ENCODE measurements around the gene SCAMP5. TPM values are rescaled to one million over a fixed set of nuclear protein-coding genes. Genes with fewer than 3 reads are reported as not detected.

Gene SCAMP5
- total RNA-seq, 2 experiments from 2014 or later, result 0.65 to 1.1 TPM

GRCh38 chr15:75051711-75052110 lies 56.3 kb downstream of the SCAMP5 start:
- Mint-ChIP-seq H3K27ac (no peak overlapping the region), H3K4me1 (ENCODE audit: low read depth) (peaks cover 8% of the 10 kb centered on the region), H3K36me3 (ENCODE audit: low read depth) (peaks cover 5% of the 10 kb centered on the region), H3K4me3 (no peak overlapping the region), H3K27me3 (no peaks in the 10 kb centered on the region), H3K9me3 (no peaks in the 10 kb centered on the region)
- intact Hi-C loops (cut with micrococcal nuclease), result no loop called here
- TF ChIP-seq, protein P1, sequence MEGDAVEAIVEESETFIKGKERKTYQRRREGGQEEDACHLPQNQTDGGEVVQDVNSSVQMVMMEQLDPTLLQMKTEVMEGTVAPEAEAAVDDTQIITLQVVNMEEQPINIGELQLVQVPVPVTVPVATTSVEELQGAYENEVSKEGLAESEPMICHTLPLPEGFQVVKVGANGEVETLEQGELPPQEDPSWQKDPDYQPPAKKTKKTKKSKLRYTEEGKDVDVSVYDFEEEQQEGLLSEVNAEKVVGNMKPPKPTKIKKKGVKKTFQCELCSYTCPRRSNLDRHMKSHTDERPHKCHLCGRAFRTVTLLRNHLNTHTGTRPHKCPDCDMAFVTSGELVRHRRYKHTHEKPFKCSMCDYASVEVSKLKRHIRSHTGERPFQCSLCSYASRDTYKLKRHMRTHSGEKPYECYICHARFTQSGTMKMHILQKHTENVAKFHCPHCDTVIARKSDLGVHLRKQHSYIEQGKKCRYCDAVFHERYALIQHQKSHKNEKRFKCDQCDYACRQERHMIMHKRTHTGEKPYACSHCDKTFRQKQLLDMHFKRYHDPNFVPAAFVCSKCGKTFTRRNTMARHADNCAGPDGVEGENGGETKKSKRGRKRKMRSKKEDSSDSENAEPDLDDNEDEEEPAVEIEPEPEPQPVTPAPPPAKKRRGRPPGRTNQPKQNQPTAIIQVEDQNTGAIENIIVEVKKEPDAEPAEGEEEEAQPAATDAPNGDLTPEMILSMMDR (IDR thresholded peaks at IDR 0.05), result no peak
- CTCF ChIA-PET, result no interaction called here
- POLR2A ChIA-PET, result no interaction called here
- DNase-seq (no peak), ATAC-seq (no peak)

DNA sequence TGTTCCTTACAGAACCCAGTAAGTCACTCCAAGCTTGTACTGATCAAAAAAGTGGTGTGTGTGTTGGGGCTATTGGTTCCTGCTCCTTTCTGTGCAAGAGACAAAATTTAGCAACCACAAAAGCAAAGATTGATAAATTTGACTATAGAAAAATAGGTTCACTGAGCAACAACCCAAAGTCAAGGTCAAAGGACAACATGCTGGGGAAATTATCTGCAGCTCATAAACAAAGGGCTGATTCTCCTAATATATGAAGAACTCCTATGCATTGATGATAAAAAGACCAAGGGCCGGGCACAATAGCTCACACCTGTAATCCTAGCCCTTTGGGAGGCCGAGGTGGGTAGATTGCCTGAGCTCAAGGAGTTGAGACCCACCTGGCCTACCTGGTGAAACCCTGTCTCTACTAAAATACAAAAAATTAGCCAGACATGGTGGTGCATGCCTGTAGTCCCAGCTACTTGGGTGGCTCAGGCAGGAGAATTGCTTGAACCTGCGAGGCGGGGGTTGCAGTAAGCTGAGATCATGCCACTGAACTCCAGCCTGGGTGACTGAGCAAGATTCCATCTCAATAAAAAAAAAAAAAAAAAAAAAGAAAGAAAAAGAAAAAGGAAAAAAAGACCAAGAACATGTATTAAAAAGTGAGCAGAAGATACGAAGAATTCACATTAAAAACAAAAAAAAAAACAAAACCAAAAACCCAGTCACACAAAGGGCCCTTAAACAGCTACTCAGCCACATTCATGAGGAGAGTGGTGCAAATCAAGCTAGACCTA lies 57.8 kb downstream of the SCAMP5 start:
- Mint-ChIP-seq H3K9me3 (no peaks in the 10 kb centered on the region), H3K27ac (no peak overlapping the region), H3K4me1 (ENCODE audit: low read depth) (no peaks in the 10 kb centered on the region), H3K27me3 (no peaks in the 10 kb centered on the region), H3K36me3 (ENCODE audit: low read depth) (peaks cover 5% of the 10 kb centered on the region), H3K4me3 (no peak overlapping the region)
- DNase-seq (no peak), ATAC-seq (no peak)
- POLR2A ChIA-PET, result no interaction called here
- TF ChIP-seq, protein P1 (IDR thresholded peaks at IDR 0.05), result no peak
- CTCF ChIA-PET, result interaction anchor here (1.1 to 1.2 kb wide), 2 partner anchors 8 to 11 kb away, joined by 3 to 4 read pairs; no protein-coding TSS in a partner anchor
- intact Hi-C loops (cut with micrococcal nuclease), result no loop called here

DNA sequence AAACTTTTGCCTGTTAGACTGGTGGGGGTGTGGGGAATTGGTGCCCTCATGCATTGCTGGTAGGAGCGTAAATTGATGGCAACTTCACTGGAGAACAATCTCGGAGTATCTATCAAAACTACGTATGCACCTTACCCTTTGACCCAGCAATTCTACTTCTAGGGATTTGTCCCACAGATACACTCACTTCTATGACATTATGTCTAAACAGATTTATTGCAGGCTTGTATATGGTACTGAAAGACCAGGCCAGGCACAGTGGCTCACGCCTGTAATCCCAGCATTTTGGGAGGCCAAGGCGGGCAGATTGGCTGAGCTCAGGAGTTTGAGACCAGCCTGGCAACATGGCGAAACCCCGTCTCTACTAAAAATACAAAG lies 58.4 kb downstream of the SCAMP5 start:
- ChIA-PET POLR2A (no interaction called here), CTCF (interaction anchor here (1.1 to 1.2 kb wide), 2 partner anchors 9 to 12 kb away, joined by 3 to 4 read pairs; no protein-coding TSS in a partner anchor)
- intact Hi-C loops (cut with micrococcal nuclease), result no loop called here
- H3K36me3 Mint-ChIP-seq (ENCODE audit: low read depth), result peaks cover 4% of the 10 kb centered on the region
- ATAC-seq (no peak), DNase-seq (no peak)
- TF ChIP-seq, protein P1 (IDR thresholded peaks at IDR 0.05), result no peak
- H3K9me3 Mint-ChIP-seq, result no peaks in the 10 kb centered on the region
- no peak overlapping the region for H3K4me3 Mint-ChIP-seq
- H3K4me1 Mint-ChIP-seq (ENCODE audit: low read depth), result no peaks in the 10 kb centered on the region
- H3K27me3 Mint-ChIP-seq, result no peaks in the 10 kb centered on the region
- H3K27ac Mint-ChIP-seq, result no peak overlapping the region

DNA sequence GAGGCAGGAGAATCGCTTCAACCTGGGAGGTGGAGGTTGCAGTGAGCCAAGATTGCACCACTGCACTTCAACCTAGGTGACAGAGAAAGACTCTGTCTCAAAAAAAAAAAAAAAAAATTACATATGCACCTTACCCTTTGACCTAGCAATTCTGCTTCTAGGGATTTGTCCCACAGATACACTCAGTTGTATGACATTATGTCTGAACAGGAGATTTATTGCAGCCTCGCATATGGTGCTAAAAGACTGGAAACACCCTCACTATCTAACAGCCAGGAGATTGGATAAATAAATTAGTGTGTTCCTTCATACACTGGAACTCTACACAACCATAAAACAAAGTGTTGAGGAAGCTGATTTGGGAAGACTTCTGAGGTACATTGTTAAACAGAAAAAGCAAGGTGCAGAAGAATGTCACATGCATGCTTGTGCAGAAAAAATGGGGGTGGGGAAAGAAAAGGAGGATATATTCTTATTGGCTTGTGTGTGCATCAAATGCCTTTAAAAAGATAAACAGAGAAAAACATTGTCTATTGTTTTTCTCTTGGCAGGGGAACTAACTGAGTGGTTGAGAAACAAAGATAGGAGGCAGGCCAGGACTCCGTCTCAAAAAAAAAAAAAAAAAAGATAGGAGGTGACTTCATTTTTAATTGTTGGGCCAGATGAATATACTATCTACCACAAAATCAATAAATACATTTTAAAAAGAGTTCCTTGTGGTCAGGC lies 59.0 kb downstream of the SCAMP5 start:
- Mint-ChIP-seq H3K9me3 (no peaks in the 10 kb centered on the region), H3K27me3 (no peaks in the 10 kb centered on the region), H3K4me3 (no peak overlapping the region), H3K36me3 (ENCODE audit: low read depth) (no peaks in the 10 kb centered on the region), H3K27ac (no peak overlapping the region), H3K4me1 (ENCODE audit: low read depth) (no peaks in the 10 kb centered on the region)
- TF ChIP-seq, protein P1 (IDR thresholded peaks at IDR 0.05), result no peak
- ChIA-PET POLR2A (no interaction called here), CTCF (interaction anchor here (1.2 kb wide), 1 partner anchor 9 kb away, joined by 3 read pairs; no protein-coding TSS in a partner anchor)
- DNase-seq, result no peak
- ATAC-seq, result no peak
- intact Hi-C loops (cut with micrococcal nuclease), result no loop called here

- H3K27ac Mint-ChIP-seq, result no peak overlapping the region
- no peaks in the 10 kb centered on the region for H3K36me3 Mint-ChIP-seq (ENCODE audit: low read depth)
- TF ChIP-seq, protein P1 (IDR thresholded peaks at IDR 0.05), result no peak
- POLR2A ChIA-PET, result no interaction called here
- no peaks in the 10 kb centered on the region for H3K9me3 Mint-ChIP-seq
- ATAC-seq, result no peak
- no peak overlapping the region for H3K4me3 Mint-ChIP-seq
- CTCF ChIA-PET, result interaction anchor here (0.6 kb wide), 1 partner anchor 148 kb away, joined by 3 read pairs; no protein-coding TSS in a partner anchor
- H3K27me3 Mint-ChIP-seq, result no peaks in the 10 kb centered on the region
- intact Hi-C loops (cut with micrococcal nuclease), result no loop called here
- peaks cover under 1% of the 10 kb centered on the region for H3K4me1 Mint-ChIP-seq (ENCODE audit: low read depth)
- DNase-seq, result no peak
These were observed 60.7 kb downstream of the SCAMP5 start for GRCh38 chr15:75056036-75056435.
